Measurements from ENCODE around the gene VEGFD. TPM values are rescaled to one million over a fixed set of nuclear protein-coding genes. Genes with fewer than 3 reads are reported as not detected.

The VEGFD gene
- total RNA-seq, 1 donor from 2014 or later: not detected

GRCh38 chrX:15416133-15416993 is 32.1 kb upstream of the VEGFD start:
- no peaks in the 10 kb centered on the region for H3K79me2 ChIP-seq (ENCODE audit: low read depth)
- no peak overlapping the region for H2AFZ ChIP-seq (replicated peaks)
- no peak overlapping the region for H3K27ac ChIP-seq
- Mint-ChIP-seq H3K36me3 (peaks cover 19% of the 10 kb centered on the region), H3K27ac (no peak overlapping the region), H3K4me1 (peaks cover 24% of the 10 kb centered on the region), H3K9me3 (peaks cover 15% of the 10 kb centered on the region), H3K4me3 (no peak overlapping the region), H3K27me3 (ENCODE audit: insufficient read depth, low read depth) (peaks cover 4% of the 10 kb centered on the region)
- peaks cover 22% of the 10 kb centered on the region for H3K4me1 ChIP-seq
- no peaks in the 10 kb centered on the region for H3K9me3 ChIP-seq (ENCODE audit: low read depth)
- no peaks in the 10 kb centered on the region for H3K27me3 ChIP-seq
- TF ChIP-seq EZH2 (IDR thresholded peaks at IDR 0.05): no peak
- no peak for TF ChIP-seq EZH2phosphoT487 (IDR thresholded peaks at IDR 0.05)
- TF ChIP-seq, protein P1, sequence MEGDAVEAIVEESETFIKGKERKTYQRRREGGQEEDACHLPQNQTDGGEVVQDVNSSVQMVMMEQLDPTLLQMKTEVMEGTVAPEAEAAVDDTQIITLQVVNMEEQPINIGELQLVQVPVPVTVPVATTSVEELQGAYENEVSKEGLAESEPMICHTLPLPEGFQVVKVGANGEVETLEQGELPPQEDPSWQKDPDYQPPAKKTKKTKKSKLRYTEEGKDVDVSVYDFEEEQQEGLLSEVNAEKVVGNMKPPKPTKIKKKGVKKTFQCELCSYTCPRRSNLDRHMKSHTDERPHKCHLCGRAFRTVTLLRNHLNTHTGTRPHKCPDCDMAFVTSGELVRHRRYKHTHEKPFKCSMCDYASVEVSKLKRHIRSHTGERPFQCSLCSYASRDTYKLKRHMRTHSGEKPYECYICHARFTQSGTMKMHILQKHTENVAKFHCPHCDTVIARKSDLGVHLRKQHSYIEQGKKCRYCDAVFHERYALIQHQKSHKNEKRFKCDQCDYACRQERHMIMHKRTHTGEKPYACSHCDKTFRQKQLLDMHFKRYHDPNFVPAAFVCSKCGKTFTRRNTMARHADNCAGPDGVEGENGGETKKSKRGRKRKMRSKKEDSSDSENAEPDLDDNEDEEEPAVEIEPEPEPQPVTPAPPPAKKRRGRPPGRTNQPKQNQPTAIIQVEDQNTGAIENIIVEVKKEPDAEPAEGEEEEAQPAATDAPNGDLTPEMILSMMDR (IDR thresholded peaks at IDR 0.05): no peak
- H3K9ac ChIP-seq: no peak overlapping the region
- no peaks in the 10 kb centered on the region for H3F3A ChIP-seq (ENCODE audit: low read depth)
- peaks cover 4% of the 10 kb centered on the region for H3K36me3 ChIP-seq
- no peak overlapping the region for H3K4me3 ChIP-seq
- DNase-seq (ENCODE audit: low spot score): no peak
- no peak overlapping the region for H3K4me2 ChIP-seq
- no peaks in the 10 kb centered on the region for H4K20me1 ChIP-seq (ENCODE audit: low read depth)

GRCh38 chrX:15413101-15413500 is 28.9 kb upstream of the VEGFD start:
- peak; percentile 51 for DNase-seq (ENCODE audit: low spot score)
- H3K27ac Mint-ChIP-seq: peak overlapping the region; percentile 80

DNA sequence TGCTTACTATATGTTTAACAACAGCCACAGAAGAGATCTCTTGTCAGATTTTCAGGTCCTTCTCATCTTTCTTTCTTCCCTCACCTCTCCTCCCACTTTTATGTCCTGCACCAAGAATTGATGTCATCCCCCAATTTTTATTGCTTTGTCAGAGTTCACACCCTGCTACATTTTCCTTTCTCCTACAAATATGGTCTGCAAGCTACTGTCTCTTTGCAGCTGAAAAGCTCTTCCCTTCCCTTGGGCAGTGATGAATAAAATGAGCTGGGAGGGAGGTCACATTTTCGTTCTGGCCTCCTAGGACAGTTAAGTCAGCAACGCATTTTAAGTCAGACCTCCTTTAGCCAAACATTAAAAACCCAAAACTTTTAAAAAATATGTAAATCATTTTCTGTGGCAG is 26.7 kb upstream of the VEGFD start:
- H2AFZ ChIP-seq (replicated peaks): no peak overlapping the region
- DNase-seq (ENCODE audit: low spot score): no peak
- H3K27ac ChIP-seq: no peak overlapping the region
- H3K9me3 ChIP-seq (ENCODE audit: low read depth): no peaks in the 10 kb centered on the region
- no peaks in the 10 kb centered on the region for H3K27me3 ChIP-seq
- H3K79me2 ChIP-seq (ENCODE audit: low read depth): no peaks in the 10 kb centered on the region
- no peak overlapping the region for H3K4me3 ChIP-seq
- H3K36me3 ChIP-seq: no peaks in the 10 kb centered on the region
- TF ChIP-seq, protein P1 (IDR thresholded peaks at IDR 0.05): no peak
- TF ChIP-seq EZH2phosphoT487 (IDR thresholded peaks at IDR 0.05): no peak
- Mint-ChIP-seq H3K4me1 (peaks cover 41% of the 10 kb centered on the region), H3K27ac (no peak overlapping the region), H3K4me3 (no peak overlapping the region), H3K36me3 (peaks cover 10% of the 10 kb centered on the region), H3K27me3 (ENCODE audit: insufficient read depth, low read depth) (peaks cover 2% of the 10 kb centered on the region), H3K9me3 (no peaks in the 10 kb centered on the region)
- H3K4me1 ChIP-seq: peaks cover 40% of the 10 kb centered on the region
- no peaks in the 10 kb centered on the region for H4K20me1 ChIP-seq (ENCODE audit: low read depth)
- no peak overlapping the region for H3K4me2 ChIP-seq
- H3K9ac ChIP-seq: no peak overlapping the region
- H3F3A ChIP-seq (ENCODE audit: low read depth): no peaks in the 10 kb centered on the region

More at GRCh38 chrX:15413101-15413500, 28.9 kb upstream of the VEGFD start:
- no peak overlapping the region for H2AFZ ChIP-seq (replicated peaks)
- peak overlapping the region; percentile 17 for H3K4me3 Mint-ChIP-seq
- no peaks in the 10 kb centered on the region for H3K79me2 ChIP-seq (ENCODE audit: low read depth)
- no peaks in the 10 kb centered on the region for H3F3A ChIP-seq (ENCODE audit: low read depth)
- H3K4me1 ChIP-seq: peaks cover 33% of the 10 kb centered on the region
- H4K20me1 ChIP-seq (ENCODE audit: low read depth): no peaks in the 10 kb centered on the region
- H3K36me3 ChIP-seq: peaks cover 4% of the 10 kb centered on the region
- H3K4me1 Mint-ChIP-seq: peaks cover 39% of the 10 kb centered on the region
- H3K4me3 ChIP-seq: no peak overlapping the region
- no peak overlapping the region for H3K27ac ChIP-seq
- peak overlapping the region; percentile 58 for H3K4me2 ChIP-seq
- peaks cover 23% of the 10 kb centered on the region for H3K36me3 Mint-ChIP-seq
- no peaks in the 10 kb centered on the region for H3K9me3 ChIP-seq (ENCODE audit: low read depth)
- no peak for TF ChIP-seq EZH2phosphoT487 (IDR thresholded peaks at IDR 0.05)
- TF ChIP-seq, protein P1 (IDR thresholded peaks at IDR 0.05): no peak
- H3K9me3 Mint-ChIP-seq: peaks cover 13% of the 10 kb centered on the region
- peaks cover 2% of the 10 kb centered on the region for H3K27me3 Mint-ChIP-seq (ENCODE audit: insufficient read depth, low read depth)
- H3K27me3 ChIP-seq: no peaks in the 10 kb centered on the region
- no peak overlapping the region for H3K9ac ChIP-seq

All from neural progenitor cell (in vitro differentiated cells).